ENCODE measurements around the gene OR6C6.

- no peak for TF ChIP-seq EZH2phosphoT487 (IDR thresholded peaks at IDR 0.05; ENCODE audit: low read length)
- TF ChIP-seq, protein P1, sequence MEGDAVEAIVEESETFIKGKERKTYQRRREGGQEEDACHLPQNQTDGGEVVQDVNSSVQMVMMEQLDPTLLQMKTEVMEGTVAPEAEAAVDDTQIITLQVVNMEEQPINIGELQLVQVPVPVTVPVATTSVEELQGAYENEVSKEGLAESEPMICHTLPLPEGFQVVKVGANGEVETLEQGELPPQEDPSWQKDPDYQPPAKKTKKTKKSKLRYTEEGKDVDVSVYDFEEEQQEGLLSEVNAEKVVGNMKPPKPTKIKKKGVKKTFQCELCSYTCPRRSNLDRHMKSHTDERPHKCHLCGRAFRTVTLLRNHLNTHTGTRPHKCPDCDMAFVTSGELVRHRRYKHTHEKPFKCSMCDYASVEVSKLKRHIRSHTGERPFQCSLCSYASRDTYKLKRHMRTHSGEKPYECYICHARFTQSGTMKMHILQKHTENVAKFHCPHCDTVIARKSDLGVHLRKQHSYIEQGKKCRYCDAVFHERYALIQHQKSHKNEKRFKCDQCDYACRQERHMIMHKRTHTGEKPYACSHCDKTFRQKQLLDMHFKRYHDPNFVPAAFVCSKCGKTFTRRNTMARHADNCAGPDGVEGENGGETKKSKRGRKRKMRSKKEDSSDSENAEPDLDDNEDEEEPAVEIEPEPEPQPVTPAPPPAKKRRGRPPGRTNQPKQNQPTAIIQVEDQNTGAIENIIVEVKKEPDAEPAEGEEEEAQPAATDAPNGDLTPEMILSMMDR (IDR thresholded peaks at IDR 0.05; ENCODE audit: low read length), result no peak
- TF ChIP-seq EZH2 (optimal IDR thresholded peaks at IDR 0.05; ENCODE audit: low read depth, low read length), result no peak
Observed at GRCh38 chr12:55250944-55251343, 45.4 kb downstream of the OR6C6 start.

All from MM.1S (cell line).